ENCODE results near the gene HMGCR.

DNA sequence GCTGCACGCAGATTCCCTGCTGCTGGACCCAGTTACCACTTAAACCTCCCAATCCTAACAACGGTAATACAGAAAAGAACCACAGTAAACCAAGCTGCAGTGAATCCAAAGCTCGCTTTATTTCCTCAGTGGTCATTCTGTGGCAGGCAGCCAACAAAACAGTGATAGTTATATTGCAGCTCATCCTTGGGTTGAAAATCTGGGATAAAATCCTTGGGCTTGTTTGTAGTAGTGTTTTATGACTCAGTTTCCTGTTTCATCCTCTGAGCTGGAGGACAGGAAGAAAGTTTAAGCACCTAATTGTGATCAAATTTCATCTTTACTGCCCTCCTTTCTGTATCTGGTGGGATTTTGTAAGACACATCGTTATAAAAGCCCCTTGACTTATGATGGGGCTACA is 31.4 kb downstream of the HMGCR start:
- TF ChIP-seq POLR2AphosphoS5 (IDR thresholded peaks at IDR 0.05; ENCODE audit: low read depth, low read length) (no peak), SIN3A (IDR thresholded peaks at IDR 0.05; ENCODE audit: borderline replicate concordance, insufficient read depth, low read depth, low read length) (no peak), CTCF (IDR thresholded peaks at IDR 0.05) (no peak)
